IMR-90 (cell line): Measurements from ENCODE around the gene SLC16A2. TPM values are rescaled to one million over a fixed set of nuclear protein-coding genes. Genes with fewer than 3 reads are reported as not detected.

Source experiments
- ATAC-seq: fragments of 200-7000 bp; cut with Tn5 transposase; 2 replicates; pipeline ENCODE4 v1.9.1; 2020; ENCODE audit warnings: low read depth, mild to moderate bottlenecking, moderate library complexity
- BruUV-seq: library from RNA; stranded (reverse); fragments of 400-500 nt; replicated peaks from 2 replicates; lab custom pipeline; 2021; lab: Mats Ljungman, UMichigan
- CTCF ChIA-PET: fragments of 300-600 bp; formaldehyde crosslinking; extraction: SDS; loops from one replicate; lab custom pipeline; 2021; ENCODE audit warnings: antibody characterized with exemption; lab: Yijun Ruan, JAX
- POLR2A ChIA-PET: fragments of 300-600 bp; sonication (Branson Sonifier 250); formaldehyde crosslinking; loops from one replicate; lab custom pipeline; 2022; ENCODE audit warnings: antibody characterized with exemption; ENCODE audit not compliant: unreplicated experiment; lab: Charles Lee
- DNase-seq: peaks from one replicate; pipeline ENCODE4 v3.0.0; 2013
- H2AFZ ChIP-seq: replicated peaks from 2 replicates; pipeline ENCODE3; 2013; ENCODE audit warnings: low read length, mild to moderate bottlenecking; ENCODE audit not compliant: poor library complexity
- H2AK5ac ChIP-seq: 2 replicates; pipeline ENCODE4 v1.6.1; 2013; ENCODE audit warnings: low read depth, low read length, inconsistent platforms
- H2AK9ac ChIP-seq: replicated peaks from 2 replicates; pipeline ENCODE3; 2013; ENCODE audit warnings: mild to moderate bottlenecking, low read depth, low read length, moderate library complexity; ENCODE audit not compliant: poor library complexity
- H2BK120ac ChIP-seq: 2 replicates; pipeline ENCODE4 v1.6.1; 2013; ENCODE audit warnings: low read depth, low read length, inconsistent platforms
- H2BK15ac ChIP-seq: 3 replicates; pipeline ENCODE4 v1.6.1; 2013; ENCODE audit warnings: low read depth, low read length, inconsistent platforms
- H2BK20ac ChIP-seq: 2 replicates; pipeline ENCODE4 v1.6.1; 2013; ENCODE audit warnings: low read depth, mild to moderate bottlenecking, inconsistent platforms, low read length, moderate library complexity
- H2BK5ac ChIP-seq: 2 replicates; pipeline ENCODE4 v1.6.1; 2013; ENCODE audit warnings: mild to moderate bottlenecking, low read depth, low read length, inconsistent platforms; ENCODE audit not compliant: poor library complexity, severe bottlenecking
- H3K14ac ChIP-seq: replicated peaks from 2 replicates; pipeline ENCODE4 v1.6.1; 2013; ENCODE audit warnings: low read depth, low read length, inconsistent platforms
- H3K18ac ChIP-seq: 2 replicates; pipeline ENCODE4 v1.6.1; 2013; ENCODE audit warnings: low read depth, low read length, control low read depth
- H3K23ac ChIP-seq: 2 replicates; pipeline ENCODE4 v1.6.1; 2013; ENCODE audit warnings: low read depth, low read length, inconsistent platforms
- H3K27ac ChIP-seq: 2 replicates; pipeline ENCODE4 v1.5.1; 2013; ENCODE audit warnings: mild to moderate bottlenecking, control low read depth, low read length; ENCODE audit not compliant: insufficient read depth
- H3K27me3 ChIP-seq: 2 replicates; pipeline ENCODE4 v1.6.1; 2013; ENCODE audit warnings: low read length; ENCODE audit not compliant: control insufficient read depth, insufficient read depth
- H3K36me3 ChIP-seq: 2 replicates; pipeline ENCODE4 v1.6.1; 2013; ENCODE audit warnings: low read length, mixed read lengths; ENCODE audit not compliant: control insufficient read depth, insufficient read depth
- H3K4ac ChIP-seq: 2 replicates; pipeline ENCODE4 v1.6.1; 2013; ENCODE audit warnings: low read depth, low read length, inconsistent platforms
- H3K4me1 ChIP-seq: 2 replicates; pipeline ENCODE4 v1.6.1; 2013; ENCODE audit warnings: low read length, mixed read lengths; ENCODE audit not compliant: control insufficient read depth, insufficient read depth
- H3K4me2 ChIP-seq: 2 replicates; pipeline ENCODE4 v1.6.1; 2013; ENCODE audit warnings: low read depth, mild to moderate bottlenecking, control low read depth, low read length, moderate library complexity
- H3K4me3 ChIP-seq: 2 replicates; pipeline ENCODE4 v1.5.1; 2013; ENCODE audit warnings: low read depth, mild to moderate bottlenecking, control low read depth, low read length, moderate library complexity; ENCODE audit not compliant: insufficient read depth
- H3K56ac ChIP-seq: 2 replicates; pipeline ENCODE4 v1.6.1; 2013; ENCODE audit warnings: low read length, inconsistent platforms; ENCODE audit not compliant: insufficient read depth; ENCODE audit errors: extremely low read depth
- H3K79me1 ChIP-seq, 2 experiments: 2 replicates each; pipeline ENCODE4 v1.6.1; 2013; ENCODE audit warnings: low read length in 2 of 2, inconsistent platforms in 1 of 2, low read depth in 1 of 2
- H3K9ac ChIP-seq: 2 replicates; pipeline ENCODE4 v1.6.1; 2013; ENCODE audit warnings: low read depth, low read length, control low read depth
- H3K9me1 ChIP-seq: 2 replicates; pipeline ENCODE4 v1.6.1; 2013; ENCODE audit warnings: low read length, inconsistent platforms; ENCODE audit not compliant: insufficient read depth
- H3K9me3 ChIP-seq: 2 replicates; pipeline ENCODE4 v1.6.1; 2013; ENCODE audit warnings: low read length; ENCODE audit not compliant: control insufficient read depth, insufficient read depth
- H4K20me1 ChIP-seq: 2 replicates; pipeline ENCODE4 v1.6.1; 2013; ENCODE audit warnings: low read length, inconsistent platforms; ENCODE audit not compliant: insufficient read depth
- H4K5ac ChIP-seq: 2 replicates; pipeline ENCODE4 v1.6.1; 2013; ENCODE audit warnings: mild to moderate bottlenecking, low read depth, low read length, control low read depth
- H4K8ac ChIP-seq, 2 experiments: 2 replicates each; pipeline ENCODE4 v1.6.1; 2013; ENCODE audit warnings: low read depth in 2 of 2, low read length in 2 of 2, control low read depth in 1 of 2, inconsistent platforms in 1 of 2
- H4K91ac ChIP-seq: 2 replicates; pipeline ENCODE4 v1.6.1; 2013; ENCODE audit warnings: low read depth, low read length, inconsistent platforms; ENCODE audit not compliant: insufficient read depth
- MAFK ChIP-seq: IDR thresholded peaks from 2 replicates; pipeline ENCODE4 v1.6.1; 2012; ENCODE audit warnings: low read depth, low read length, improper control_type of control experiment
- MXI1 ChIP-seq: IDR thresholded peaks from 2 replicates; pipeline ENCODE4 v1.6.1; 2012; ENCODE audit warnings: low read depth, mild to moderate bottlenecking, low read length, moderate library complexity, borderline replicate concordance
- NFE2L2 ChIP-seq: fragments of 150-350 bp; IDR thresholded peaks from 2 replicates; pipeline ENCODE4 v1.6.1; 2016; ENCODE audit warnings: low read depth, mild to moderate bottlenecking, low read length
- RCOR1 ChIP-seq: IDR thresholded peaks from 2 replicates; pipeline ENCODE4 v1.6.1; 2012; ENCODE audit warnings: mild to moderate bottlenecking, low read length, improper control_type of control experiment; ENCODE audit not compliant: insufficient replicate concordance
- RFX5 ChIP-seq: IDR thresholded peaks from 2 replicates; pipeline ENCODE4 v1.8.0; 2012; ENCODE audit warnings: low read depth, mild to moderate bottlenecking, low read length, moderate library complexity
- SMC3 ChIP-seq: fragments of 150-350 bp; IDR thresholded peaks from 2 replicates; pipeline ENCODE4 v1.6.1; 2016; ENCODE audit warnings: low read depth, mild to moderate bottlenecking, antibody characterized with exemption, low read length, moderate library complexity
- WGBS, 2 experiments: methylation state at CpG; one replicate each; pipeline versions ENCODE4 v1.1.5 to v1.1.7; 2013; ENCODE audit warnings: missing lambda C conversion rate in 2 of 2; ENCODE audit not compliant: insufficient read length in 1 of 2; ENCODE audit errors: extremely low coverage in 2 of 2; 5-methylcytosine and 5-hydroxymethylcytosine counted together
- dilution Hi-C: fragments of 300-500 bp; cut with HindIII; formaldehyde crosslinking; loops from one replicate; pipeline ENCODE4 v1.14.3; 2018; ENCODE audit warnings: low sequenced_read_pairs; ENCODE audit not compliant: unreplicated experiment
- in situ Hi-C: fragments of 300-500 bp; cut with MboI; formaldehyde crosslinking; loops from 3 replicates; pipeline ENCODE4 v1.14.3; 2019; ENCODE audit warnings: low sequenced_read_pairs, inconsistent platforms, mixed read lengths
- intact Hi-C: fragments of 100-400 bp; cut with micrococcal nuclease; formaldehyde crosslinking; loops from 2 replicates; pipeline ENCODE4 v1.10.0; 2022
- polyA plus RNA-seq, 3 experiments: library from polyadenylated mRNA; depleted of rRNA; stranded (reverse); fragments of >200 nt; gene quantifications; 2 replicates each; pipeline ENCODE4 v1.2.3, GENCODE V29; 2012; ENCODE audit warnings: low replicate concordance in 1 of 3
- total RNA-seq: library from RNA; depleted of rRNA; stranded (reverse); fragments of >200 nt; gene quantifications from 2 replicates; pipeline ENCODE4 v1.2.3, GENCODE V29; 2012
- TF ChIP-seq, protein P1 (sequence below): fragments of 150-350 bp; IDR thresholded peaks from 2 replicates; pipeline ENCODE4 v1.6.1; 2016; ENCODE audit warnings: low read depth, mild to moderate bottlenecking, low read length, moderate library complexity, borderline replicate concordance

SLC16A2 gene
- total and polyA plus RNA-seq, 2 of the 4 experiments (the other 2 are of a cell fraction): 6.1 to 23.8 TPM

GRCh38 chrX:74500067-74500466, 78.8 kb downstream of the SLC16A2 start:
- dilution Hi-C loops: no loop called here
- Histone ChIP-seq H2AK9ac (no peak overlapping the region), H3K9me3 (no peaks in the 10 kb centered on the region), H3K9me1 (no peaks in the 10 kb centered on the region; the same call in 1 of the 2 replicates), H4K91ac (no peak overlapping the region), H2AFZ (no peak overlapping the region), H3K4ac (no peak overlapping the region), H2BK15ac (no peak overlapping the region), H3K79me1 (no peaks in the 10 kb centered on the region), H3K18ac (no peak overlapping the region), H2AK5ac (no peak overlapping the region), H3K4me1 (no peaks in the 10 kb centered on the region), H2BK120ac (no peak overlapping the region), H3K56ac (no peak overlapping the region), H4K5ac (no peak overlapping the region), H3K23ac (no peak overlapping the region), H3K27ac (no peak overlapping the region), H4K8ac (no peak overlapping the region), H4K20me1 (no peaks in the 10 kb centered on the region), H3K4me3 (no peak overlapping the region), H2BK5ac (no peak overlapping the region), H2BK20ac (no peak overlapping the region), H3K14ac (no peak overlapping the region), H3K4me2 (no peak overlapping the region), H3K9ac (no peak overlapping the region), H3K27me3 (peaks cover 7% of the 10 kb centered on the region), H3K36me3 (no peaks in the 10 kb centered on the region)
- WGBS, 2 experiments: no CpG with 5 or more reads among the region's 2 CpGs
- ChIA-PET POLR2A (no interaction called here), CTCF (no interaction called here)
- no peak for ATAC-seq
- intact Hi-C loops: no loop called here
- in situ Hi-C loops: no loop called here
- no peak for DNase-seq
- BruUV-seq: no TSS peak
- no peak for TF ChIP-seq RCOR1
- TF ChIP-seq, protein P1, sequence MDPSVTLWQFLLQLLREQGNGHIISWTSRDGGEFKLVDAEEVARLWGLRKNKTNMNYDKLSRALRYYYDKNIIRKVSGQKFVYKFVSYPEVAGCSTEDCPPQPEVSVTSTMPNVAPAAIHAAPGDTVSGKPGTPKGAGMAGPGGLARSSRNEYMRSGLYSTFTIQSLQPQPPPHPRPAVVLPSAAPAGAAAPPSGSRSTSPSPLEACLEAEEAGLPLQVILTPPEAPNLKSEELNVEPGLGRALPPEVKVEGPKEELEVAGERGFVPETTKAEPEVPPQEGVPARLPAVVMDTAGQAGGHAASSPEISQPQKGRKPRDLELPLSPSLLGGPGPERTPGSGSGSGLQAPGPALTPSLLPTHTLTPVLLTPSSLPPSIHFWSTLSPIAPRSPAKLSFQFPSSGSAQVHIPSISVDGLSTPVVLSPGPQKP: no peak
- TF ChIP-seq MXI1: no peak
- TF ChIP-seq SMC3: no peak
- TF ChIP-seq RFX5: no peak
- no peak for TF ChIP-seq MAFK
- TF ChIP-seq NFE2L2: no peak
